GM12878 (cell line): ENCODE results near the gene S100A4. TPM values are rescaled to one million over a fixed set of nuclear protein-coding genes. Genes with fewer than 3 reads are reported as not detected.

ENCODE experiments used
- ATAC-seq: fragments of 200-7000 bp; cut with Tn5 transposase; 3 replicates; pipeline ENCODE4 v1.9.1; 2020; ENCODE audit warnings: mild to moderate bottlenecking, moderate library complexity
- BruUV-seq: library from RNA; stranded (reverse); fragments of 400-500 nt; replicated peaks from 2 replicates; lab custom pipeline; 2021; lab: Mats Ljungman, UMichigan
- CTCF ChIA-PET: fragments of 300-600 bp; sonication (Branson Sonifier 250); formaldehyde crosslinking; extraction: SDS; loops from one replicate; lab custom pipeline; 2021; ENCODE audit warnings: inconsistent platforms; lab: Yijun Ruan, JAX
- POLR2A ChIA-PET: fragments of 350-600 bp; formaldehyde crosslinking; extraction: SDS; loops from one replicate; lab custom pipeline; 2021; ENCODE audit warnings: inconsistent platforms; lab: Charles Lee
- RAD21 ChIA-PET: fragments of 300-600 bp; sonication (Branson Sonifier 250); formaldehyde crosslinking; loops from one replicate; lab custom pipeline; 2023; ENCODE audit warnings: antibody characterized with exemption; ENCODE audit not compliant: unreplicated experiment; lab: Charles Lee
- SMC1A ChIA-PET: fragments of 300-600 bp; sonication (Branson Sonifier 250); formaldehyde crosslinking; loops from one replicate; lab custom pipeline; 2023; ENCODE audit not compliant: unreplicated experiment, uncharacterized antibody; lab: Charles Lee
- DNase-seq: peaks from one replicate; pipeline ENCODE4 v3.0.0-alpha.2; 2011; ENCODE audit warnings: low read depth, low spot score
- FAIRE-seq: peaks from 3 replicates; lab custom pipeline; 2011; peaks lifted over from hg19 to GRCh38; lab: Jason Lieb, UNC
- H2AFZ ChIP-seq: 2 replicates; pipeline ENCODE4 v1.6.0; 2011; ENCODE audit warnings: low read depth, low read length, control low read depth; ENCODE audit not compliant: control insufficient read depth
- H3K27ac ChIP-seq: 2 replicates; pipeline ENCODE4 v1.5.1; 2011; ENCODE audit warnings: control low read depth; ENCODE audit not compliant: control insufficient read depth, insufficient read depth
- H3K27me3 ChIP-seq, 2 experiments: replicated peaks in 1 of 2; 2 replicates each; pipeline versions ENCODE4 v1.6.0 to v1.6.1; 2011; ENCODE audit warnings: low read length in 1 of 2; ENCODE audit not compliant: control insufficient read depth in 2 of 2, insufficient read depth in 2 of 2
- H3K36me3 ChIP-seq, 2 experiments: 2 replicates each; pipeline ENCODE4 v1.5.1; 2011; ENCODE audit warnings: low read length in 1 of 2; ENCODE audit not compliant: control insufficient read depth in 2 of 2, insufficient read depth in 2 of 2
- H3K4me1 ChIP-seq: 2 replicates; pipeline ENCODE4 v1.6.1; 2011; ENCODE audit warnings: mild to moderate bottlenecking, low read length, moderate library complexity, mixed read lengths; ENCODE audit not compliant: control insufficient read depth, insufficient read depth
- H3K4me2 ChIP-seq: 2 replicates; pipeline ENCODE4 v1.6.0; 2011; ENCODE audit warnings: control low read depth; ENCODE audit not compliant: control insufficient read depth, insufficient read depth
- H3K4me3 ChIP-seq: fragments of 200-600 bp; sonication (generic); 2 replicates; pipeline ENCODE4 v1.5.1; 2016
- H3K79me2 ChIP-seq: 2 replicates; pipeline ENCODE4 v1.6.0; 2011; ENCODE audit warnings: low read length; ENCODE audit not compliant: control insufficient read depth, insufficient read depth
- H3K9ac ChIP-seq: 2 replicates; pipeline ENCODE4 v1.8.0; 2011; ENCODE audit warnings: low read length, control low read depth, mixed read lengths; ENCODE audit not compliant: control insufficient read depth, insufficient read depth
- H3K9me3 ChIP-seq: replicated peaks from 3 replicates; pipeline ENCODE4 v1.5.1; 2011; ENCODE audit warnings: mild to moderate bottlenecking, low read length; ENCODE audit not compliant: control insufficient read depth, insufficient read depth
- H4K20me1 ChIP-seq: 2 replicates; pipeline ENCODE4 v1.6.0; 2011; ENCODE audit not compliant: control insufficient read depth, insufficient read depth
- BCLAF1 ChIP-seq: fragments of 450-650 bp; IDR thresholded peaks from 2 replicates; pipeline ENCODE4 v1.6.1; 2017; ENCODE audit warnings: antibody characterized with exemption, mild to moderate bottlenecking, moderate library complexity
- CEBPZ ChIP-seq: fragments of 150-350 bp; IDR thresholded peaks from 2 replicates; pipeline ENCODE4 v1.6.1; 2016; ENCODE audit warnings: low read depth, low read length
- EP300 ChIP-seq, 2 experiments: fragments of 150-350 bp in 1 of 2; IDR thresholded peaks; 2 replicates each; pipeline ENCODE4 v1.6.1; 2011 to 2012; ENCODE audit warnings: low read depth in 2 of 2, low read length in 2 of 2, borderline replicate concordance in 1 of 2, improper control_type of control experiment in 1 of 2, inconsistent platforms in 1 of 2; ENCODE audit not compliant: control insufficient read depth in 1 of 2
- ESRRA ChIP-seq: IDR thresholded peaks from 2 replicates; pipeline ENCODE4 v1.6.1; 2012; ENCODE audit warnings: mild to moderate bottlenecking, low read length, improper control_type of control experiment
- FOS ChIP-seq: IDR thresholded peaks from 3 replicates; pipeline ENCODE4 v1.6.1; 2011; ENCODE audit warnings: borderline replicate concordance; ENCODE audit not compliant: insufficient read length; ENCODE audit errors: extremely low read depth
- IKZF1 ChIP-seq: fragments of 450-650 bp; conservative IDR thresholded peaks from 2 replicates; pipeline ENCODE4 v1.6.1; 2017; ENCODE audit warnings: antibody characterized with exemption, mild to moderate bottlenecking
- MLLT1 ChIP-seq: fragments of 450-650 bp; IDR thresholded peaks from 2 replicates; pipeline ENCODE4 v1.6.1; 2016; ENCODE audit warnings: mild to moderate bottlenecking
- NKRF ChIP-seq: fragments of 450-650 bp; conservative IDR thresholded peaks from 2 replicates; pipeline ENCODE4 v1.6.1; 2017; ENCODE audit warnings: mild to moderate bottlenecking, moderate library complexity
- NR2F1 ChIP-seq: fragments of 450-650 bp; conservative IDR thresholded peaks from 2 replicates; pipeline ENCODE4 v1.6.1; 2017; ENCODE audit warnings: mild to moderate bottlenecking
- SREBF1 ChIP-seq: IDR thresholded peaks from 2 replicates; pipeline ENCODE4 v1.6.1; 2012; ENCODE audit warnings: mild to moderate bottlenecking, low read length
- ZSCAN29 ChIP-seq: fragments of 450-650 bp; IDR thresholded peaks from 2 replicates; pipeline ENCODE4 v1.6.1; 2017; ENCODE audit warnings: mild to moderate bottlenecking, moderate library complexity
- WGBS: methylation state at CpG from one replicate; pipeline ENCODE4 v1.1.6; 2016; ENCODE audit warnings: low lambda C conversion rate; ENCODE audit not compliant: insufficient replicate concordance, insufficient coverage; ENCODE audit errors: missing lambda C conversion rate; 5-methylcytosine and 5-hydroxymethylcytosine counted together
- in situ Hi-C: fragments of 300-500 bp; cut with MboI; formaldehyde crosslinking; loops from 9 replicates; pipeline ENCODE4 v1.14.3; 2018; ENCODE audit warnings: mixed read lengths
- intact Hi-C: fragments of 100-400 bp; cut with micrococcal nuclease; formaldehyde crosslinking; loops from one replicate; pipeline ENCODE4 v1.14.2; 2022; ENCODE audit not compliant: unreplicated experiment
- polyA plus RNA-seq, 11 experiments: library from polyadenylated mRNA; depleted of rRNA in 4 of 11; unstranded in 6 of 11; stranded (reverse) in 5 of 11; fragments of >200 nt; fragmentation: Nextera tagmentation in 4 of 11; fragmentation: Illumina TruSeq in 1 of 11; extraction: Ambion mirVana in 4 of 11; extraction: Trizol in 1 of 11; gene quantifications; 1 replicate in 1 of 11; 2 replicates in 10 of 11; pipeline versions ENCODE4 v1.2.1 to v1.2.3, GENCODE V29; 2011 to 2016; ENCODE audit warnings: inconsistent platforms in 2 of 11, missing spikeins in 2 of 11, low read depth in 1 of 11
- total RNA-seq, 4 experiments: library from RNA; depleted of rRNA in 3 of 4; stranded (reverse); fragments of >200 nt in 3 of 4; fragmentation: Illumina TruSeq in 1 of 4; extraction: Trizol in 1 of 4; gene quantifications; 2 replicates each; pipeline versions ENCODE4 v1.2.1 to v1.2.3, GENCODE V29; 2013 to 2021

The S100A4 gene
- total and polyA plus RNA-seq, 10 of the 15 experiments (the other 5 are each of a cell fraction or from before 2014, with no cell fraction given), result 4.3 to 104 (median 27.3) TPM

GRCh38 chr1:153577624-153578051 lies 32.0 kb upstream of the S100A4 start (continued):
- TF ChIP-seq ESRRA, result no peak

- Histone ChIP-seq H3K4me2 (no peak overlapping the region), H3K4me1 (peaks cover 8% of the 10 kb centered on the region), H3K4me3 (no peak overlapping the region), H3K36me3 (no peaks in the 10 kb centered on the region), H3K27me3 (no peaks in the 10 kb centered on the region), H3K27ac (no peak overlapping the region), H3K9me3 (no peaks in the 10 kb centered on the region), H3K9ac (no peak overlapping the region), H2AFZ (no peak overlapping the region), H4K20me1 (no peaks in the 10 kb centered on the region), H3K79me2 (no peaks in the 10 kb centered on the region)
- ChIA-PET RAD21 (interaction anchor here (0.7 to 1.2 kb wide), 2 partner anchors 67 to 1571 kb away, joined by 3 read pairs; no protein-coding TSS in a partner anchor), POLR2A (interaction anchor here (0.5 kb wide), 1 partner anchor 409 kb away, joined by 3 read pairs; the partner anchor contains the start of gene RAB13), SMC1A (interaction anchor here (0.9 to 2.6 kb wide), 5 partner anchors 16 to 66 kb away, joined by 3 to 11 read pairs (median 8); partner anchors contain the start of gene S100A14), CTCF (interaction anchor here (0.9 to 2.4 kb wide), 7 partner anchors 11 to 66 kb away, joined by 3 to 12 read pairs (median 5); partner anchors contain the start of genes S100A1, S100A13 and S100A14)
- no peak for DNase-seq
- intact Hi-C loops (no loop called here), in situ Hi-C loops (no loop called here)
- 28% methylated on average over 4 of the region's 4 CpGs for WGBS
- BruUV-seq, result no TSS peak
- FAIRE-seq, result no peak
- no peak for ATAC-seq
- TF ChIP-seq IKZF1, result no peak
- no peak for TF ChIP-seq CEBPZ
- no peak for TF ChIP-seq FOS
- no peak for TF ChIP-seq NR2F1
- no peak for TF ChIP-seq ZSCAN29
- TF ChIP-seq MLLT1, result no peak
- no peak for TF ChIP-seq SREBF1
- TF ChIP-seq NKRF, result no peak
- no peak for TF ChIP-seq BCLAF1
- TF ChIP-seq EP300 (IDR thresholded peaks at IDR 0.05; ENCODE audit: borderline replicate concordance in 1 of 2, control insufficient read depth in 1 of 2, low read depth in 2 of 2, low read length in 2 of 2), result no peak
Measured at GRCh38 chr1:153577138-153577537, 31.5 kb upstream of the S100A4 start.
